NCI-H748 treated with DMSO at 0.1 percent for 48 hours (cell line): ENCODE data around the gene RFX2.
"Not testable (repeated sequence)": the region's sequence is repeated elsewhere in the genome, so short reads cannot be mapped to it uniquely, and the experiment has no call there.

ENCODE experiments used
- DNase-seq: peaks from one replicate; lab custom pipeline; 2025; lab: John Stamatoyannopoulos, UW

Gene RFX2

DNA sequence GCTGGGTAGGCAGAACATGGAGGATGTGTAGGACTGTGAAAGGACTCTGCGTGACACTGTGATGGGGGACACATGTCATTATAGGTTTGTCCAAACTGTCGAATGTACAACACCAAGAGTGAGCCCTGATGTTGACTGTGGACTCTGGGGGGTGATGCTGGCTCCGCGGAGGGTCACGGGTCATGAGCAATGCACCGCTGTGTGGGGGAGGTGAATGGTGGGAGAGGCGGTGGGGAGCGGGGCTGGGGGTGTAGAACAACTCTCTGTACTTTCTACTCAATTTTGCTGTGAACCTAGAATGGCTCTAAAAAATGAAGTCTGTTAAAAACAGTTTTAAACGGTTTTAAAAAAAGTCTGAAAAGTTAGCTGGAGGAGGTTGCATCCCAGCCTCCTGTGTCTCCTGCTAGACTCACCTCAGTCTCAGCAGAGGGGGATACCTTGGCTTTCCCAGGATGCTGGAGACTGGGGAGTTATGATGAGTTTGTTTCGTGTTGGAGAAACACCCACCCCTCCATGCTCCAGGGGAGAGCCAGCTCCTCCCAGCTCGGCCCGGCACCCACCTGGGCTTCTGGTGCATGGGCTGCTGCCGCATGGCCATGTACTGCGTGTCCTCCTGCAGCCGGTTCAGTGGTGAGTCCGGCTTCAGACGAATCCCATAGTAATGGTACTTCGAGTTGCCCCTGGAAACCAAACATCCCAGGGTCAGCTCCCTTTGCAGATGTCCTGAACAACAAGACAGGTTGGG is 97.7 kb downstream of the RFX2 start:
- no peak for DNase-seq

- DNase-seq = no peak
Measured at GRCh38 chr19:6011794-6012193, 98.5 kb downstream of the RFX2 start.

GRCh38 chr19:6011206-6011605 is 99.1 kb downstream of the RFX2 start:
- DNase-seq = no peak

- no peak for DNase-seq
Measured at GRCh38 chr19:6010107-6010506, 100.2 kb downstream of the RFX2 start.

- no peak for DNase-seq
Measured at GRCh38 chr19:6007866-6008265, 102.4 kb downstream of the RFX2 start.

GRCh38 chr19:6006896-6007295 is 103.4 kb downstream of the RFX2 start:
- no peak for DNase-seq

DNA sequence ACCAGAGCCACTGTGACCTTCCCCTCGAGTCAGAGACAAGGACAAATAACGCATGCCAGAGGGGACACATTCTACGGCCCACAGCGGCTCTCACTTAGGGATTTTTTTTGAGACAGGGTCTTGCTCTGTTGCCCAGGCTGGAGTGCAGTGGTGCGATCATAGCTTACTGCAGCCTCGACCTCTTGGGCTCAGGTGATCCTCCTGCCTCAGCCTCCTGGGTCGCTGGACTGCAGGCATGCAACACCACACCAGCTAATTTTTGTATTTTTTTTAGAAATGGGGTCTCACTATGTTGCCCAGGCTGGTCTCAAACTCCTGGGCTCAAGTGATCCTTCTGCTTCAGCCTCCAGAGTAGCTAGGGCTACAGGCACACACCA is 104.2 kb downstream of the RFX2 start:
- DNase-seq = not testable (repeated sequence)

- DNase-seq = no peak
Measured at GRCh38 chr19:6005321-6006069, 104.8 kb downstream of the RFX2 start.

- DNase-seq = no peak
Measured at GRCh38 chr19:6003976-6004375, 106.3 kb downstream of the RFX2 start.

GRCh38 chr19:6002591-6002990 is 107.7 kb downstream of the RFX2 start:
- no peak for DNase-seq

DNA sequence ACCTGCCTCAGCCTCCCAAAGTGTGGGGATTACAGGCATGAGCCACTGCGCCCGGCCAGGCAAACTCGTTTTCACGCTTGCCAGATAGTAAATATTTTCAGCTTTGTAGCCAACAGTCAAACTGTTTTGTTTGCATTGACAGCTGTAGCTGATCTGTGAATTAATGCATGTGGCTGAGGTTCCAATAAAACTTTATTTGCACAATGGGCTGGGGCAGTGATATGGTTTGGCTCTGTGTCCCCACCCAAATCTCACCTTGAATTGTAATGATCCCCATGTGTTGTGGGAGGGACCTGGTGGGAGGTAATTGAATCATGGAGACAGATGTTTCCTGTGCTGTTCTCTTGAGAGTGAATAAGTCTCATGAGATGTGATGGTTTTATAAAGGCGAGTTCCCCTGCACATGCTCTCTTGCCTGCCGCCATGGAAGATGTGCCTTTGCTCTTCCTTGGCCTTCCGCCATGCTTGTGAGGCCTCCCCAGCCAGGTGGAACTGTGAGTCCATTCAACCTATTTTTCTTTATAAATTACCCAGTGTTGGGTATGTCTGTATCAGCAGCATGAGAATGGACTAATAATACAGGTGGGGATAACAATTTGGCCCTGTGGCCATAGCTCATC is 110.0 kb downstream of the RFX2 start:
- DNase-seq = no peak

DNA sequence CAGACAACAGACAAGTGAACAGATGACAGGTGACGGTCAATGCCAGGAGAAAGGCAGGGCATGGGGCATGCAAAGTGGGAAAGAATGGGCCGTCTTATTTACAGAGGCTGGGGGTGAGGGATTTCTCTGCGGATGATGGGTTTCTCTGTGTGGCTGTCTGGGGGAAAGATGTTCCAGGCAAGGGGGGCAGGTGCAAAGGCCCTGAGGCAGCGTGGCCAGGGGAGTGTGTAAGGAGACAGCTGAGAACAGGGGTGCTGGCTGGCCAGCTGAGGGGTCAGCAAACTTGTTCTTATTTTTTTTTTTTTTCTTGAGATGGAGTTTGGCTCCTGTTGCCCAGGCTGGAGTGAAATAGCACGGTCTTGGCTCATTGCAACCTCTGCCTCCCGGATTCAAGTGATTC is 110.6 kb downstream of the RFX2 start:
- DNase-seq = no peak

GRCh38 chr19:5997371-5997770 is 112.9 kb downstream of the RFX2 start:
- no peak for DNase-seq

GRCh38 chr19:5996623-5997320 is 113.5 kb downstream of the RFX2 start:
- DNase-seq = no peak

- DNase-seq = no peak
Measured at GRCh38 chr19:5996102-5996501, 114.2 kb downstream of the RFX2 start.

DNA sequence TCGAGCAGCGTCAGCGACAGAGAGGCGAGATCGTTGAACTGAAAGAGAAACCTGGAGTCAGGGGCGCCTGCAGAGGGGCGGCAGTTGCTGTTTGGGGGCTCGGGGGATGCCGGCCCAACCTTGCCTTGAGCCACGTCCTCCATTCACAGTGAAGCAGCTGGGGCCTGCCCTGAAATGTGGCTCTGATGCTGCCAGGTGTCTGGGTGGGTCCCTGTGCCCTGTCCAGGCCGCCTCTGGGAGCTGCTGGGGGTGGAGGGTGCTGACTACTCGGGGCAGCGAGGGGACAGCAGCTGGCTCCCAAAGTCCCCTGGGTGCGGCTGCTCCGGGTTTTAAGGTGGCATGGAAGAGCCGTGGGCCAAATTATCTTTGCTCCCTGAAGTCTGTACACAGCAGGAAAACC is 114.7 kb downstream of the RFX2 start:
- DNase-seq = no peak

DNA sequence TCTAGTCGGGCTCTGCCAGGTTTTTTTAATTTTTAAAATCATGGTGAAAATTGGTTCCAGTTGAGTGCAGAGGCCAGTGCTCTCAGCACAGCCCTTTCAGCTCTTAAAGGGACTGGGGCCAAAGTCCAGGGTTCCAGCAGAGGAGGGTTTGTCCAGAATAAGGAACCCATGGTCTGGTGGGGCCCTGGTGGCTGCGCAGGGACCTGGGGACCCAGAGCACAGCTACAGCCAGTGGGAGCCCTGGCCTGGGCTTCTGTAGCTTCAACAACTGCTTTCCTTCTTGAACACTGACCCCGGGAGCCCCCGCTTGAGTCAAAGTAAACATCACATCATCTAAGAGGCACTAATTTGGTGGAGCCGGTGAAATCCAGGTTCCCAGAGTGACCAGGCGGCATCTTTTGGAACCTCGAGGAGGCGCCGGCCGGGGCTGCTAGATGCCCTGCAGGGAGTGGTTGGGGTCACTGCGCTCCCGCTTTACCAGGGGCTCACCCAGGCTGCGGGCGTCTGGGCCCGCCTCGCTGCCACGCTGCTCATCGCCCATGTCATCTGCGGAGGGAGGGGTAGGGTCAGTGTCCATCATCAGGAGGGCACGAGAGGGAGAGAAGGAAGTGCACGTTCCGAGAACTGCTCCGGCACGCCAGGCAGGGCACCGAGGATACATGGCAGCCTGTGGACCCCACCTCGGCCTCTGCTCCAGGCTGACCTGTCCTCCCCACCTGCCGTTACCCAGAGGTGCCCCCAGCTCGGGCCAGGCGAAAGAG is 115.7 kb downstream of the RFX2 start:
- no peak for DNase-seq

DNA sequence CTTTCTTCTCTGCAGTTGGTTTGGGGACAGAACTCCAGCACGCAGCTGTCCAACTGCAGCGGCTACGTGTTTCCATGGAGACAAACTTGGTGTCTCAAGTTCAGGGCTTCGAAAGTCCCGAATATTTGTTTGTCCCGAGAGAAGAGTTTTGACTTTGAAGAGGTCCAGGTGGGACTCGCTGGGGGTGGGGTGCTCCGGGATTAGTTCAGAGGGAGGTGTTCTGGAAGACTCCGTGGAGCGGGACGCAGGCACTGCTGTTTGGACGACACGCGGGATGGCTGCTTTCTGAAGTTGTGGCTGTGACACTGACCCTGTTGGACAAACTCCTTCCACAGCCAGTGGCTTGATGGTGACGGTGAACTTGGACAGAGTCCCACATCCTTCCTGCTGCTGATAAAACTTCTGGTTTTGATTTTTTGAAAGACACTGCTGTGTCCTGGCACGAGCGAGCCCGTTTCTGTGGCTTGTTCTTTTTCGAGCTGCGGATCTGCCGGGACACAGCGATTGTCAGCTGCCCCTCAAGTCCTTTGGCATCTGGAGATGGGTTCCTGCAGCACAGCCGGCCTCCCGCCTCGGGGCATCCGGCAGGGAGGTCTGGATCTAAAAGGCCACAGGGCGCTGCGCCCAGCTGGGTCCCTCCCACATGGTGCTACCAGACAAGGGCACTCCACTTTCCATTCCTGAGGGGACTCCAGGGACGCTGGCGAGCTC is 116.5 kb downstream of the RFX2 start:
- DNase-seq = no peak

DNA sequence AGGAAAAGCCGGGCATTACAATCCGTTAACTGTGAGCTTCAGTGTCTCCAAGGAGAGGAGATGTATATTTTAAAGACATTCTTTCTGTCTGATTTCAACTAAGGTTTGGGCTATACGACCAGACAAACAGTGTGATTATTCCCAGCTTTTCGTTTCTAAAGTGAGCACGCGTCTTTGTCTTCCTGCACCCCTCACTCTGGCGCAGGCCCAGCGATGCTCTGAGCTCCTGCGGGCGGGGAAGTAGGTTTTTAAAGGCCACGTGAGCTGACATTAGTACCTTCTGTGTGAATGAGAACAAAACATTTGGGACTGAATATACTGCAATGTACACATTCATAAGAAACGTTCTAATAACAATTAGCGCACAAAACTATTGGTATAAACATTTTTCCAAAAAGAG is 117.1 kb downstream of the RFX2 start:
- no peak for DNase-seq

GRCh38 chr19:5992756-5993155 is 117.5 kb downstream of the RFX2 start:
- DNase-seq = no peak

GRCh38 chr19:5991244-5991838 is 119.0 kb downstream of the RFX2 start:
- DNase-seq = no peak
